HK-2 (cell line): ENCODE results near the gene ADTRP.
"Not testable (repeated sequence)": the region's sequence is repeated elsewhere in the genome, so short reads cannot be mapped to it uniquely, and the experiment has no call there.

Experiments
- DNase-seq: peaks from one replicate; pipeline ENCODE4 v3.0.0-alpha.2; 2018; ENCODE audit not compliant: unreplicated experiment

Gene ADTRP

GRCh38 chr6:11803591-11803971 is 25.0 kb upstream of the ADTRP start:
- DNase-seq, result no peak

GRCh38 chr6:11802886-11803590 is 24.4 kb upstream of the ADTRP start:
- DNase-seq, result no peak

GRCh38 chr6:11800531-11800930 is 21.9 kb upstream of the ADTRP start:
- not testable (repeated sequence) for DNase-seq

DNA sequence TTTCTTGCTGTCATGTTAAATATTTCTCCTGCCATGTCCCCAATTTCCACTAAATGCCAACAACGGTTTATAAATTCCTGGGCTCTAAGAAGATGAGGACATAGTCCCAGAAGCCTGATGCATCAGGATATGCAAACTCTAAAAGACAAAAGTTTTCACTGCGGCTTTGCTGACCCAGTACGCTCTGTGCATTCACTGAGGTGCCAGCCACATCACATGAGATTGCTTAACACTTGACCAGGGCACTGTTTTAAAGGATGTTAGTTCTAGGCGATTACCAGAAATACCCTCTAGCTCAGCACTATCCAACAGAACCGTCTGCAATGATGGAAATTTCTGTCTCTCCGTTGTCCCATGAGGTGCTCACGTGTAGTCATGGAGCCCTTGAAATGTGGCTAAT is 19.9 kb upstream of the ADTRP start:
- no peak for DNase-seq

DNA sequence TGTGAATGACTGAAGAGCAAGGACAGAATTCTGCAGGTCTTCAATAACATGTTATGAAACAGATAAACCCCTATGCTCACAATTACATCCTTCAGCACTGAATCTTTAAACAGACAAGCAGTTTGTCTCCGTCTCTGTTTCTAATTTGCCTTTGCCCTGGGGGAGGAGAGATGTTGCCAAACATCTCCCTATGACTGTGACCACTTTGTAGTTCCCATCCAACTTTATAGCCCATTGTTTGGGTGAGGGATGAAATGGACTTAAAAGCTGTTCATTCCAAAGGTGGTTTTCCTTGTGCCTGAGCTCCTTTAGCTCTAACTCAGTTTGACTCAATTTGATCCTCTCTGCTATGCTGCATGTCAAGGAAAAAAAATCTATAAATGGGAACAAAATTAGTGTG is 19.5 kb upstream of the ADTRP start:
- DNase-seq, result no peak

- DNase-seq, result no peak
Measured at GRCh38 chr6:11796829-11797228, 18.2 kb upstream of the ADTRP start.

- no peak for DNase-seq
Measured at GRCh38 chr6:11795403-11795802, 16.8 kb upstream of the ADTRP start.

DNA sequence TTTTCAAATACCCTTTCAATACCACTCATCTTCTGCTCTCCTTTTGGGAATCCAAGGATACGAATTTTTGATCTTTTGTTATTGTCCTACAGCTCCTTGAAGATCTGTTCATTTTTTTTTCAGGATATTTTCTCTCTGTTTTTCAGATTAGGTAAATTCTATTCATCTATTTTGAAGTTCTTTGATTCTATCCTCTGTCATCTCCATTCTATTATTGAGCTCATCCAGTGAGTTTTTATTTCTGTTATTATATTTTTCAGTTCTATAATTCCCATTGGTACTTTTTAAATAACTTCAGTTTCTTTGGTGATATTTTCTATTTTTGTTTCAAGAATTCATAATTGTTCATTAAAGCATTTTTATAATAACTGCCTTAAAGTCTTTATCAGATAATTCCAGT is 14.7 kb upstream of the ADTRP start:
- no peak for DNase-seq

- no peak for DNase-seq
Measured at GRCh38 chr6:11791354-11792107, 12.9 kb upstream of the ADTRP start.

GRCh38 chr6:11789744-11790143 is 11.1 kb upstream of the ADTRP start:
- no peak for DNase-seq

DNA sequence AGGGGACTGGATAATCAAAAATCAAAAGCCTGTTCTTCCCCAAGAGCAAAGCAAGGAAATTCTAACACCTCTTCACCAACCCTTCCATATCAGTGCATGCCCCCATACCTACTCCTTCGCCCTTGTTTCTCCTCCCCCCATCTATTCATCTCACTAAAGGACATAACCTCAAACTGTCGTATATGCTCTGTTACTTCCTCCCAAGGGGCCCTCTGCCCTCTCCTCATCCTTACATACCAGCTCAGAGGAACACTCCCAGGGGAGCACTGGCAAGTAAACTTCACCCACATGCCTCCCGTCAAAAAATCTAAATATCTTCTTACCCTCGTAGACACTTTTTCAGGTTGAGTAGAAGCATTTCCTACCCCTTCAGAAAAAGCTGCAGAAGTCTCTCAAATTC is 9.4 kb upstream of the ADTRP start:
- DNase-seq, result no peak

- DNase-seq, result no peak
Measured at GRCh38 chr6:11785774-11786579, 7.4 kb upstream of the ADTRP start.

GRCh38 chr6:11785415-11785773 is 6.8 kb upstream of the ADTRP start:
- no peak for DNase-seq

DNA sequence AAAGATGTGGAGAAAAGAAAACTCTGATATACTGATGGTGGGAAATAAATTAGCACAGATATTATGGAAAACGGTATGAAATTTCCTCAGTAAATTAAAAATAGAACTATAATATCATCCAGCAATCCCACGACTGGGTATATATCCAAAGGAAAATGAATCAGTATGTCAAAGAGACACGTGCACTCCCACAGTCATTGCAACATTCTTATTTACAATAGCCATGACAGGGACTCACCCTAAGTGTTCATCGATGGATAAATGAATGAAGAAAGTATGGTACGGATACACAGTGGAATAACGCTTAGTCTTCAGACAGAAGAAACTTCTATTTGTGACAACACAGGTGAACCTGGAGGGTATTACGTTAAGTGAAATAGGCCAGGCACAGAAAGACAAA is 5.7 kb upstream of the ADTRP start:
- DNase-seq, result no peak

- no peak for DNase-seq
Measured at GRCh38 chr6:11783524-11784064, 5.0 kb upstream of the ADTRP start.

- no peak for DNase-seq
Measured at GRCh38 chr6:11782524-11782923, 3.9 kb upstream of the ADTRP start.

DNA sequence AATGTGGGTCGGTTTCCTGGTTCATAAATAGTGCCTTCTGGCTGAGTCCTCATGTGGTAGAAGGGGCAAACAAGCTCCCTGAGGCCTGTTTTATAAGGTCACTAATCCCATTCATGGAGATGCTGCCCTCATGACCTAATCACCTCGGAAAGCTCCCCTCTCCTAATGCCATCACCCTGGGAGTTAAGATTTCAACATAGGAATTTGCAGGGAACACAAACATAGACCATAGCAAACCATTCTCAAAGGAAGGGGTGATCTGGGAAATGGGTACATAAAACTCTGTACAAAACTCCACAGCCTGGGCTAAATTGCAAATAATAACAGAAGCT is 1.5 kb upstream of the ADTRP start:
- DNase-seq, result no peak

- no peak for DNase-seq
Measured at GRCh38 chr6:11779329-11780096, 910 bp upstream of the ADTRP start.

- DNase-seq, result no peak
Measured at GRCh38 chr6:11778036-11778435, 567 bp downstream of the ADTRP start.

- DNase-seq, result no peak
Measured at GRCh38 chr6:11775791-11776409, 2.7 kb downstream of the ADTRP start.

GRCh38 chr6:11774426-11774825 is 4.2 kb downstream of the ADTRP start:
- DNase-seq, result no peak
